Neural cell (in vitro differentiated cells): Measurements from ENCODE around the gene SLCO3A1. TPM values are rescaled to one million over a fixed set of nuclear protein-coding genes. Genes with fewer than 3 reads are reported as not detected.

Experiments used
- H2AFZ ChIP-seq: fragments of 200-600, 300-800 bp; sonication (generic), shearing (Covaris generic); 2 replicates; pipeline ENCODE4 v1.6.0; 2014; ENCODE audit warnings: low read depth, mild to moderate bottlenecking, antibody characterized with exemption, low read length, moderate library complexity
- H3F3A ChIP-seq: fragments of 200-600 bp; shearing (Covaris generic); 2 replicates; pipeline ENCODE4 v1.6.1; 2016; ENCODE audit warnings: mild to moderate bottlenecking, moderate library complexity, mixed read lengths, antibody characterized with exemption, low read length; ENCODE audit not compliant: insufficient read depth, poor library complexity, severe bottlenecking
- H3K27ac ChIP-seq: fragments of 200-600, 300-800 bp; sonication (generic), shearing (Covaris generic); 2 replicates; pipeline ENCODE4 v1.5.1; 2014; ENCODE audit warnings: mild to moderate bottlenecking, low read length, moderate library complexity
- H3K27me3 ChIP-seq: fragments of 300-800, 200-600 bp; sonication (generic), shearing (Covaris generic); 2 replicates; pipeline ENCODE4 v1.6.0; 2014; ENCODE audit warnings: mild to moderate bottlenecking, low read depth, low read length, moderate library complexity; ENCODE audit not compliant: insufficient read depth
- H3K36me3 ChIP-seq: fragments of 300-800, 200-600 bp; sonication (generic), shearing (Covaris generic); 2 replicates; pipeline ENCODE4 v1.5.1; 2014; ENCODE audit warnings: mild to moderate bottlenecking, antibody characterized with exemption, low read length, moderate library complexity; ENCODE audit not compliant: insufficient read depth
- H3K4me2 ChIP-seq: fragments of 300-800, 200-600 bp; sonication (generic), shearing (Covaris generic); 2 replicates; pipeline ENCODE4 v1.6.0; 2014; ENCODE audit warnings: mild to moderate bottlenecking, low read length
- H3K4me3 ChIP-seq: fragments of 300-800, 200-600 bp; sonication (generic), shearing (Covaris generic); 2 replicates; pipeline ENCODE4 v1.5.1; 2014; ENCODE audit warnings: mild to moderate bottlenecking, low read length, moderate library complexity
- H3K79me2 ChIP-seq: fragments of 200-600 bp; shearing (Covaris generic); replicated peaks from 2 replicates; pipeline ENCODE4 v1.6.0; 2014; ENCODE audit warnings: mild to moderate bottlenecking, low read length, moderate library complexity; ENCODE audit not compliant: insufficient read depth
- H3K9ac ChIP-seq: fragments of 300-800, 200-600 bp; sonication (generic), shearing (Covaris generic); 2 replicates; pipeline ENCODE4 v1.6.1; 2016; ENCODE audit warnings: mild to moderate bottlenecking, low read length, mixed read lengths
- H3K9me2 ChIP-seq: fragments of 200-600 bp; shearing (Covaris generic); 2 replicates; pipeline ENCODE4 v1.6.1; 2016; ENCODE audit warnings: mild to moderate bottlenecking, low read length, mixed read lengths; ENCODE audit not compliant: insufficient read depth
- H3K9me3 ChIP-seq: fragments of 200-600, 300-800 bp; sonication (generic), shearing (Covaris generic); 2 replicates; pipeline ENCODE4 v1.6.1; 2016; ENCODE audit warnings: mild to moderate bottlenecking, mixed run types, low read length, moderate library complexity, mixed read lengths
- H4K20me1 ChIP-seq: fragments of 200-600 bp; shearing (Covaris generic); 2 replicates; pipeline ENCODE4 v1.6.1; 2016; ENCODE audit warnings: mild to moderate bottlenecking, mixed run types; ENCODE audit not compliant: insufficient read depth
- EP300 ChIP-seq: fragments of 450-650 bp; conservative IDR thresholded peaks from 2 replicates; pipeline ENCODE4 v1.6.1; 2014; ENCODE audit warnings: antibody characterized with exemption, mild to moderate bottlenecking, moderate library complexity; ENCODE audit not compliant: poor library complexity, severe bottlenecking
- EZH2 ChIP-seq: fragments of 200-600, 300-800 bp; shearing (Covaris generic), sonication (generic); IDR thresholded peaks from 2 replicates; pipeline ENCODE4 v1.6.1; 2014; ENCODE audit warnings: antibody characterized with exemption, low read length, borderline replicate concordance, mild to moderate bottlenecking; ENCODE audit not compliant: insufficient read depth, poor library complexity, severe bottlenecking
- MXI1 ChIP-seq: fragments of 450-650 bp; conservative IDR thresholded peaks from 2 replicates; pipeline ENCODE4 v1.6.1; 2014; ENCODE audit warnings: antibody characterized with exemption, mild to moderate bottlenecking; ENCODE audit not compliant: poor library complexity, severe bottlenecking
- POLR2AphosphoS5 ChIP-seq: IDR thresholded peaks from 2 replicates; pipeline ENCODE4 v1.6.1; 2012
- RAD21 ChIP-seq: fragments of 450-650 bp; conservative IDR thresholded peaks from 2 replicates; pipeline ENCODE4 v1.6.1; 2014; ENCODE audit warnings: antibody characterized with exemption, mild to moderate bottlenecking, moderate library complexity
- SMC3 ChIP-seq: fragments of 450-650 bp; conservative IDR thresholded peaks from 2 replicates; pipeline ENCODE4 v1.6.1; 2014; ENCODE audit warnings: antibody characterized with exemption, mild to moderate bottlenecking, moderate library complexity; ENCODE audit not compliant: poor library complexity
- TAF1 ChIP-seq: IDR thresholded peaks from 2 replicates; pipeline ENCODE4 v1.6.1; 2012; ENCODE audit warnings: low read depth
- polyA plus RNA-seq: library from polyadenylated mRNA; depleted of rRNA; stranded (reverse); fragments of >200 nt; gene quantifications from 2 replicates; pipeline ENCODE4 v1.2.3, GENCODE V29; 2014
- TF ChIP-seq, protein P1 (sequence below): fragments of 450-650 bp; IDR thresholded peaks from 2 replicates; pipeline ENCODE4 v1.5.1; 2014; ENCODE audit warnings: antibody characterized with exemption, mild to moderate bottlenecking, moderate library complexity; ENCODE audit not compliant: poor library complexity, severe bottlenecking
- TF ChIP-seq, protein P2 (sequence below): IDR thresholded peaks from 2 replicates; pipeline ENCODE4 v1.6.1; 2012; ENCODE audit warnings: borderline replicate concordance

The SLCO3A1 gene
- polyA plus RNA-seq, 1 donor from 2014 or later, result 14.2 TPM

DNA sequence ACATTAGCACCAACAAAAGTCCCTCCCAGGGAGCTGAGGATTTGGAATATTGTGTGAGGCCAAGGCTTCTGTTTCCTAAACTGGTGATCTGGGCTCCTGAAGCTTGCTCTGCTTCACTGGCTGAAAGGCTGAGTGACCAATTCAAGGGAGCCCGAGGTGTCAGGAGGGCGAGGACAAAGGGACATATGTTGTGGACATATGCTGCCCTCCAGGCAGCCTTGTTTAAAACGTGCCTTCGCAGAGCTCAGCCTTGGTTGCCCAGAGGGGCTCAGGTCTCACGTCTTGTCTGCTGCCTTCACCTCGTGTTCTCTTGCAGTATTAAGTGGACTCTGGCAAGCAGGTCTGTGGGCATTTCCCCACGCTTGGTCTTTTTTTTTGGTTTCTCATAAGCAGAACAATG lies 7.0 kb downstream of the SLCO3A1 start:
- no peak overlapping the region for H2AFZ ChIP-seq
- TF ChIP-seq, protein P1, sequence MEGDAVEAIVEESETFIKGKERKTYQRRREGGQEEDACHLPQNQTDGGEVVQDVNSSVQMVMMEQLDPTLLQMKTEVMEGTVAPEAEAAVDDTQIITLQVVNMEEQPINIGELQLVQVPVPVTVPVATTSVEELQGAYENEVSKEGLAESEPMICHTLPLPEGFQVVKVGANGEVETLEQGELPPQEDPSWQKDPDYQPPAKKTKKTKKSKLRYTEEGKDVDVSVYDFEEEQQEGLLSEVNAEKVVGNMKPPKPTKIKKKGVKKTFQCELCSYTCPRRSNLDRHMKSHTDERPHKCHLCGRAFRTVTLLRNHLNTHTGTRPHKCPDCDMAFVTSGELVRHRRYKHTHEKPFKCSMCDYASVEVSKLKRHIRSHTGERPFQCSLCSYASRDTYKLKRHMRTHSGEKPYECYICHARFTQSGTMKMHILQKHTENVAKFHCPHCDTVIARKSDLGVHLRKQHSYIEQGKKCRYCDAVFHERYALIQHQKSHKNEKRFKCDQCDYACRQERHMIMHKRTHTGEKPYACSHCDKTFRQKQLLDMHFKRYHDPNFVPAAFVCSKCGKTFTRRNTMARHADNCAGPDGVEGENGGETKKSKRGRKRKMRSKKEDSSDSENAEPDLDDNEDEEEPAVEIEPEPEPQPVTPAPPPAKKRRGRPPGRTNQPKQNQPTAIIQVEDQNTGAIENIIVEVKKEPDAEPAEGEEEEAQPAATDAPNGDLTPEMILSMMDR, result no peak
- TF ChIP-seq TAF1 (no peak), EP300 (no peak), POLR2AphosphoS5 (no peak), EZH2 (no peak), SMC3 (no peak), RAD21 (no peak), MXI1 (no peak)
- TF ChIP-seq, protein P2, sequence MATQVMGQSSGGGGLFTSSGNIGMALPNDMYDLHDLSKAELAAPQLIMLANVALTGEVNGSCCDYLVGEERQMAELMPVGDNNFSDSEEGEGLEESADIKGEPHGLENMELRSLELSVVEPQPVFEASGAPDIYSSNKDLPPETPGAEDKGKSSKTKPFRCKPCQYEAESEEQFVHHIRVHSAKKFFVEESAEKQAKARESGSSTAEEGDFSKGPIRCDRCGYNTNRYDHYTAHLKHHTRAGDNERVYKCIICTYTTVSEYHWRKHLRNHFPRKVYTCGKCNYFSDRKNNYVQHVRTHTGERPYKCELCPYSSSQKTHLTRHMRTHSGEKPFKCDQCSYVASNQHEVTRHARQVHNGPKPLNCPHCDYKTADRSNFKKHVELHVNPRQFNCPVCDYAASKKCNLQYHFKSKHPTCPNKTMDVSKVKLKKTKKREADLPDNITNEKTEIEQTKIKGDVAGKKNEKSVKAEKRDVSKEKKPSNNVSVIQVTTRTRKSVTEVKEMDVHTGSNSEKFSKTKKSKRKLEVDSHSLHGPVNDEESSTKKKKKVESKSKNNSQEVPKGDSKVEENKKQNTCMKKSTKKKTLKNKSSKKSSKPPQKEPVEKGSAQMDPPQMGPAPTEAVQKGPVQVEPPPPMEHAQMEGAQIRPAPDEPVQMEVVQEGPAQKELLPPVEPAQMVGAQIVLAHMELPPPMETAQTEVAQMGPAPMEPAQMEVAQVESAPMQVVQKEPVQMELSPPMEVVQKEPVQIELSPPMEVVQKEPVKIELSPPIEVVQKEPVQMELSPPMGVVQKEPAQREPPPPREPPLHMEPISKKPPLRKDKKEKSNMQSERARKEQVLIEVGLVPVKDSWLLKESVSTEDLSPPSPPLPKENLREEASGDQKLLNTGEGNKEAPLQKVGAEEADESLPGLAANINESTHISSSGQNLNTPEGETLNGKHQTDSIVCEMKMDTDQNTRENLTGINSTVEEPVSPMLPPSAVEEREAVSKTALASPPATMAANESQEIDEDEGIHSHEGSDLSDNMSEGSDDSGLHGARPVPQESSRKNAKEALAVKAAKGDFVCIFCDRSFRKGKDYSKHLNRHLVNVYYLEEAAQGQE, result no peak
- H3K9ac ChIP-seq, result no peak overlapping the region

DNA sequence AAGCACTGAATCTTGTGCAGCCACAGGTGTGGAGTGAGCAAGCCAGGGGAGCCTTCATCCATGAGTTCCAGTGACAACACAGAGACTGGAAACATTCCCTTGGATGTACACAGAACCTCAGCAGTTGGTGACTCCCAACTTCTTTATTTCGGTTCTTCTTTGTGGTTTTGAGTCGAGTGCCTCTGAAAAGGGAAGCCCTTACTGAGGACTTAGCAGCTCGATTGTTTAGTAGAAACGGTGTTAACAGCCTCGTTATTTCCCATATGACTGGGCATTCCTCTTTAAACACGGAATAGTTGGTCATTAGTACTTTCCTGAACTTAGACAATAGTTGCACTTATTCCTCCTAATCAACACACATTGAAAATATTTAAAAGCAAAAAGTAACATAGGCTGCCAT lies 7.7 kb downstream of the SLCO3A1 start:
- no peaks in the 10 kb centered on the region for H3K27me3 ChIP-seq
- H3K4me3 ChIP-seq, result no peak overlapping the region
- H3K27ac ChIP-seq, result no peak overlapping the region
- no peaks in the 10 kb centered on the region for H4K20me1 ChIP-seq
- H3K9me3 ChIP-seq, result no peaks in the 10 kb centered on the region
- no peak overlapping the region for H3K9ac ChIP-seq
- H3K36me3 ChIP-seq, result no peaks in the 10 kb centered on the region
- no peak overlapping the region for H3K4me2 ChIP-seq
- H3F3A ChIP-seq, result no peaks in the 10 kb centered on the region
- H3K9me2 ChIP-seq, result no peaks in the 10 kb centered on the region
- H2AFZ ChIP-seq, result no peak overlapping the region
- H3K79me2 ChIP-seq, result peaks cover 71% of the 10 kb centered on the region
- TF ChIP-seq RAD21, result no peak
- no peak for TF ChIP-seq EZH2

More for the DNA sequence above, 7.0 kb downstream of the SLCO3A1 start:
- Histone ChIP-seq H3K9me3 (no peaks in the 10 kb centered on the region), H3K27me3 (no peaks in the 10 kb centered on the region), H4K20me1 (no peaks in the 10 kb centered on the region), H3F3A (no peaks in the 10 kb centered on the region), H3K9me2 (no peaks in the 10 kb centered on the region), H3K79me2 (peaks cover 77% of the 10 kb centered on the region), H3K4me2 (no peak overlapping the region), H3K27ac (no peak overlapping the region), H3K36me3 (no peaks in the 10 kb centered on the region), H3K4me3 (no peak overlapping the region)
